Activated CD8-positive, alpha-beta T cell treated with anti-CD3 and anti-CD28 coated beads for 36 hours (primary cell): Measurements from ENCODE around the gene SP140L. TPM values are rescaled to one million over a fixed set of nuclear protein-coding genes. Genes with fewer than 3 reads are reported as not detected.
A peak's percentile ranks its signal among the peaks of the same experiment; 100 is the strongest.

ENCODE experiments used
- ATAC-seq: fragments of 200-7000 bp; cut with Tn5 transposase; one replicate; pipeline ENCODE4 v1.10.0; 2021; ENCODE audit warnings: mild to moderate bottlenecking, moderate library complexity
- CTCF ChIA-PET: fragments of 350-600 bp; sonication (Branson Sonifier 250); formaldehyde crosslinking; loops from one replicate; lab custom pipeline; 2021; ENCODE audit warnings: antibody characterized with exemption; lab: Charles Lee
- POLR2A ChIA-PET: fragments of 350-600 bp; sonication (Branson Sonifier 250); formaldehyde crosslinking; loops from one replicate; lab custom pipeline; 2021; ENCODE audit warnings: antibody characterized with exemption; lab: Charles Lee
- DNase-seq: peaks from one replicate; pipeline ENCODE4 v3.0.0-alpha.2; 2020
- H3K27ac Mint-ChIP-seq: one replicate; pipeline ENCODE4 v1.8.0; 2021; ENCODE audit warnings: mild to moderate bottlenecking, mixed read lengths
- H3K27me3 Mint-ChIP-seq: one replicate; pipeline ENCODE4 v1.8.0; 2021; ENCODE audit warnings: mixed read lengths
- H3K36me3 Mint-ChIP-seq: one replicate; pipeline ENCODE4 v1.8.0; 2021; ENCODE audit warnings: low read depth, mixed read lengths
- H3K4me1 Mint-ChIP-seq: one replicate; pipeline ENCODE4 v1.8.0; 2021; ENCODE audit warnings: low read depth, mixed read lengths
- H3K4me3 Mint-ChIP-seq: one replicate; pipeline ENCODE4 v1.8.0; 2021; ENCODE audit warnings: mild to moderate bottlenecking, moderate library complexity, mixed read lengths
- H3K9me3 Mint-ChIP-seq: one replicate; pipeline ENCODE4 v1.8.0; 2021; ENCODE audit warnings: mixed read lengths
- intact Hi-C: fragments of 100-400 bp; cut with micrococcal nuclease; formaldehyde crosslinking; loops from one replicate; pipeline ENCODE4 v1.10.0; 2022
- total RNA-seq, 2 experiments: library from RNA; stranded (reverse); gene quantifications; one replicate each; pipeline ENCODE4 v1.2.3, GENCODE V29; 2021
- TF ChIP-seq, protein P1 (sequence below): fragments of 200-600 bp; IDR thresholded peaks from one replicate; pipeline ENCODE4 v1.8.0; 2022; ENCODE audit warnings: antibody characterized with exemption, mild to moderate bottlenecking

Gene SP140L
- total RNA-seq, 2 experiments from 2014 or later, result 43.7 to 43.8 TPM

DNA sequence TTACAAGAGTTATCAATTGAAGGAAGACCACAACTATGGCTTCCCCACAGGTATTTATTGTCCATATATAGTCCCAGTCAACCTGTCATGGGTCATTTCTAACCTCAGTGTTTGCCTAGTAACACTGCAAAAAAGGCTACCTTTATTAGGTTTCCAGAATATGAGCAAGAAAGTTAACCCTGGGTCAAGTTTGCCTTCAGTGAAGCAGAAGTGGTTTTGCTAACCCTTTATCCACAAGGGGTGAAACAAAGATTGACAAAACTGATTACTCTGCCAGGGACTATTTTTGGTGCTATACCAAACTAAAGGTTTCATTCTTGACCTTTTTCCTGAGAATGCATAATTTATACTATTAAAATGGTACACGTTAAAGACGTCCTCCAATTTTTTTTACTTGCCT is 117.8 kb downstream of the SP140L start:
- TF ChIP-seq, protein P1, sequence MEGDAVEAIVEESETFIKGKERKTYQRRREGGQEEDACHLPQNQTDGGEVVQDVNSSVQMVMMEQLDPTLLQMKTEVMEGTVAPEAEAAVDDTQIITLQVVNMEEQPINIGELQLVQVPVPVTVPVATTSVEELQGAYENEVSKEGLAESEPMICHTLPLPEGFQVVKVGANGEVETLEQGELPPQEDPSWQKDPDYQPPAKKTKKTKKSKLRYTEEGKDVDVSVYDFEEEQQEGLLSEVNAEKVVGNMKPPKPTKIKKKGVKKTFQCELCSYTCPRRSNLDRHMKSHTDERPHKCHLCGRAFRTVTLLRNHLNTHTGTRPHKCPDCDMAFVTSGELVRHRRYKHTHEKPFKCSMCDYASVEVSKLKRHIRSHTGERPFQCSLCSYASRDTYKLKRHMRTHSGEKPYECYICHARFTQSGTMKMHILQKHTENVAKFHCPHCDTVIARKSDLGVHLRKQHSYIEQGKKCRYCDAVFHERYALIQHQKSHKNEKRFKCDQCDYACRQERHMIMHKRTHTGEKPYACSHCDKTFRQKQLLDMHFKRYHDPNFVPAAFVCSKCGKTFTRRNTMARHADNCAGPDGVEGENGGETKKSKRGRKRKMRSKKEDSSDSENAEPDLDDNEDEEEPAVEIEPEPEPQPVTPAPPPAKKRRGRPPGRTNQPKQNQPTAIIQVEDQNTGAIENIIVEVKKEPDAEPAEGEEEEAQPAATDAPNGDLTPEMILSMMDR, result no peak
- Mint-ChIP-seq H3K27ac (no peak overlapping the region), H3K4me3 (no peak overlapping the region), H3K27me3 (no peaks in the 10 kb centered on the region), H3K36me3 (peaks cover 77% of the 10 kb centered on the region), H3K9me3 (no peaks in the 10 kb centered on the region), H3K4me1 (peaks cover 78% of the 10 kb centered on the region)
- intact Hi-C loops, result loop anchor here (10.0 kb wide), 2 partner anchors 220 to 350 kb away; partner anchors contain the start of gene SP140
- no peak for DNase-seq
- ChIA-PET CTCF (no interaction called here), POLR2A (no interaction called here)
- ATAC-seq, result no peak

DNA sequence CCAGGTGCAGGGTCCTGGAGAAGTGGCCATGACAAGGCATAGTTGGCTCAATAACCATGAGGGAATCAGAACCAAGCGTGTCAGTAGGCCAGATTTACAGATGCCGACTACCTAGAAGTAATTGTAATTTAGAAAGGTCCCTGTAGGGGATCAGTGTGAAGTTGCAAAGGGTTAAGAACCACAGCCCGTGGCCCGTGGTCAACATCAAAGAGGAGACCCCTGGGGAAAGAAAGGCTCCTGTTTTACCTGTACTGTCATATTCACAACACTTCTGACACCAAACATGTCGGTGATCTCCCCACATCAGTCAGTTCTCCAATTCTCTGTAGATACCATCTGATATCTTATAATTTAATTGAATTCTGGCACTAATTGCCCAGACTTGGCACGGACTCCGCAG is 120.0 kb downstream of the SP140L start:
- peak; percentile 13 for ATAC-seq
- Mint-ChIP-seq H3K36me3 (peaks cover 83% of the 10 kb centered on the region), H3K4me1 (peaks cover 66% of the 10 kb centered on the region), H3K27ac (peak overlapping the region; percentile 99), H3K4me3 (no peak overlapping the region), H3K9me3 (no peaks in the 10 kb centered on the region), H3K27me3 (no peaks in the 10 kb centered on the region)
- CTCF ChIA-PET, result interaction anchor here (1.1 to 2.0 kb wide), 3 partner anchors 34 to 267 kb away, joined by 4 to 5 read pairs (median 5); no protein-coding TSS in a partner anchor
- TF ChIP-seq, protein P1, result no peak
- DNase-seq, result peak; percentile 75
- intact Hi-C loops, result loop anchor here (10.0 kb wide), 2 partner anchors 222 to 348 kb away; partner anchors contain the start of gene SP140
- POLR2A ChIA-PET, result interaction anchor here (0.9 to 1.4 kb wide), 3 partner anchors 21 to 293 kb away, joined by 3 read pairs; no protein-coding TSS in a partner anchor

DNA sequence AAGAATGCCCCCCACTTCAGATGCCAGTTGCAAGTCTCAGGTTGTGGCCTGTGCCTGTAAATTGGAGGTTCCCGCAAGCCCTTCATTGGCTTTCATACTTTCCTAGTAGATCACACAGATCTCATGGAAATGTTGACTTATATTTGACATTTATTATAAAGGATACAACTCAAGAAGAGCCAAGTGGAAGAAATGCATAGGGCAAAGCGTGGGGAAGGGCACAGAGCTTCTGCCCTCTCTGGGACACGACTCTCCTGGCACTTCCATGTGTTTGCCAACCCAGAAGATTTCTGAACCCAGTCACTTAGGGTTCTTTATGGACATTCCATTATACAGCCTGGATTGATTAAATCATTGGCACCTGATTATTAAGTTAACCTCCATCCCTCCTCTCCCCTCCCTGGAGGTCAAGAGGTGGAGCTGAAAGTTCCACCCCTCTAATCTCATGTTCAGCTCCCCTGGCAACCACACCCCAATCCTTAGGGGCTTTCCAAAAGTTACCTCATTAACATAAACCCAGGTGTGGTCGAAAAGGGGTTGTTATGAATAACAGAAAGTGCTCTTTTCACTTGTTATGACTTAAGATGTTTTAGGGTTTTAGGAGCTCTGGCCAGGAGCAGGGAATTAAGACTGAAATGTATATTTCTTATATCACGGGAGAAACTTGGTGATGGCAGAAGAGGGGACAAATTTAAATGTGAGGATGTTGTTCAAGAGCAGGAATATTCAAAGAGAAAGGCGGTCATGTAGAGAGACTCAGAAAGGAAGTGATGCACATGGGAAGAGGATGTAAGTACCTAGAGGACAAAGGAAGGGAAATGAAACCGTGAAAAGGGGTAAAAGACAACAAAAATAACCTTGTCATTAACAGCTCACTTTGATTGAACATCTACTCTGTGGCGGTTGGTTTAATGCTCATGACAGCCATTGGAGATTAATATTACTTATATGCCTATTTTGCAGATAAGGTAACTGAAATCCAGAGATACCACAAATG is 120.8 kb downstream of the SP140L start:
- TF ChIP-seq, protein P1, result no peak
- Mint-ChIP-seq H3K27me3 (no peaks in the 10 kb centered on the region), H3K9me3 (peaks cover under 1% of the 10 kb centered on the region), H3K4me3 (peak overlapping the region; percentile 67), H3K27ac (peak overlapping the region; percentile 99), H3K4me1 (peaks cover 62% of the 10 kb centered on the region), H3K36me3 (peaks cover 85% of the 10 kb centered on the region)
- ChIA-PET CTCF (interaction anchor here (1.0 to 2.0 kb wide), 7 partner anchors 10 to 266 kb away, joined by 3 to 5 read pairs (median 3); no protein-coding TSS in a partner anchor), POLR2A (interaction anchor here (1.0 to 1.5 kb wide), 8 partner anchors 17 to 292 kb away, joined by 3 to 6 read pairs (median 4); no protein-coding TSS in a partner anchor)
- DNase-seq (peak; percentile 69), ATAC-seq (peak; percentile 89)
- intact Hi-C loops, result loop anchor here (10.0 kb wide), 2 partner anchors 223 to 347 kb away; partner anchors contain the start of gene SP140

DNA sequence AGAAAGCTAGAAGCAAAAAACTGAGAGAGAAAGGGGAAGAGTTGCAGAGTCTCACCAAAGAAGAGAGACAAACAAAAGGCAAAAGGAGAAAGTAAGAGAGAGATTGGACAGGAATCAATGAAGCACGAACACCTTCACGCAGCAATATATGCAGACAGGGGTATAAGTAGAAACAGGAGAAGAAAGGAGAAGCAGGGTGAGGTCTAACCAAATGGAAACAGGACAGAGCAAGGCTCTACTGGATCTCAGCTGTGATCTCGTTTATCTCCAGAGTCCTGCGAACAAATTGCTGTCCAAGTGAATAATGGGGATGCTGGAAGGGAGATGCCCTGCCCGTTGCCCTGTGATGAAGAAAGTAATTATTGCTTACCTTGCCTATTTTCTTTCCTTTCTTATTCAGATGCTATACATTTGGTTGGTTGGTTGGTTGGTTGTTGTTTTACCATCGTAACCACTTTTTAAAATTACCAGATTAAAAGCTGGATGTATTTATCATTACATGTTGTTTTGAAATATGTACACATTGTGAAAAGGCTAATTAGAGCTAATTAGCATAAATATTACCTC is 123.0 kb downstream of the SP140L start:
- TF ChIP-seq, protein P1, result no peak
- Mint-ChIP-seq H3K9me3 (peaks cover 4% of the 10 kb centered on the region), H3K27me3 (no peaks in the 10 kb centered on the region), H3K27ac (peak overlapping the region; percentile 99), H3K36me3 (peaks cover 89% of the 10 kb centered on the region), H3K4me3 (no peak overlapping the region), H3K4me1 (peaks cover 68% of the 10 kb centered on the region)
- intact Hi-C loops, result loop anchor here (10.0 kb wide), 2 partner anchors 225 to 345 kb away; partner anchors contain the start of gene SP140
- ChIA-PET POLR2A (interaction anchor here (0.7 kb wide), 1 partner anchor 32 kb away, joined by 3 read pairs; no protein-coding TSS in a partner anchor), CTCF (no interaction called here)
- ATAC-seq (no peak), DNase-seq (no peak)
